ENCODE results near the gene CALCOCO2. TPM values are rescaled to one million over a fixed set of nuclear protein-coding genes. Genes with fewer than 3 reads are reported as not detected.

Gene CALCOCO2
- total RNA-seq, 1 donor from 2014 or later: 30.3 TPM

- H3K27me3 ChIP-seq (ENCODE audit: control insufficient read depth, insufficient read depth, low read length): peaks cover 2% of the 10 kb centered on the region
- FAIRE-seq (no peak), DNase-seq (ENCODE audit: low read depth) (no peak)
- TF ChIP-seq, protein P1, sequence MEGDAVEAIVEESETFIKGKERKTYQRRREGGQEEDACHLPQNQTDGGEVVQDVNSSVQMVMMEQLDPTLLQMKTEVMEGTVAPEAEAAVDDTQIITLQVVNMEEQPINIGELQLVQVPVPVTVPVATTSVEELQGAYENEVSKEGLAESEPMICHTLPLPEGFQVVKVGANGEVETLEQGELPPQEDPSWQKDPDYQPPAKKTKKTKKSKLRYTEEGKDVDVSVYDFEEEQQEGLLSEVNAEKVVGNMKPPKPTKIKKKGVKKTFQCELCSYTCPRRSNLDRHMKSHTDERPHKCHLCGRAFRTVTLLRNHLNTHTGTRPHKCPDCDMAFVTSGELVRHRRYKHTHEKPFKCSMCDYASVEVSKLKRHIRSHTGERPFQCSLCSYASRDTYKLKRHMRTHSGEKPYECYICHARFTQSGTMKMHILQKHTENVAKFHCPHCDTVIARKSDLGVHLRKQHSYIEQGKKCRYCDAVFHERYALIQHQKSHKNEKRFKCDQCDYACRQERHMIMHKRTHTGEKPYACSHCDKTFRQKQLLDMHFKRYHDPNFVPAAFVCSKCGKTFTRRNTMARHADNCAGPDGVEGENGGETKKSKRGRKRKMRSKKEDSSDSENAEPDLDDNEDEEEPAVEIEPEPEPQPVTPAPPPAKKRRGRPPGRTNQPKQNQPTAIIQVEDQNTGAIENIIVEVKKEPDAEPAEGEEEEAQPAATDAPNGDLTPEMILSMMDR (IDR thresholded peaks at IDR 0.05; ENCODE audit: insufficient read depth, low read length, severe bottlenecking): no peak
- no peak overlapping the region for H3K4me3 ChIP-seq (ENCODE audit: low read depth, low read length)
- H3K36me3 ChIP-seq (ENCODE audit: control insufficient read depth, insufficient read depth, low read length): no peaks in the 10 kb centered on the region
Observed at GRCh38 chr17:48873696-48874443, 43.0 kb downstream of the CALCOCO2 start.

GRCh38 chr17:48878920-48879898 lies 48.4 kb downstream of the CALCOCO2 start:
- DNase-seq (ENCODE audit: low read depth) (peak; percentile 55), FAIRE-seq (no peak)
- H3K4me3 ChIP-seq (ENCODE audit: low read depth, low read length): no peak overlapping the region
- H3K36me3 ChIP-seq (ENCODE audit: control insufficient read depth, insufficient read depth, low read length): no peaks in the 10 kb centered on the region
- H3K27me3 ChIP-seq (ENCODE audit: control insufficient read depth, insufficient read depth, low read length): no peaks in the 10 kb centered on the region
- TF ChIP-seq, protein P1 (IDR thresholded peaks at IDR 0.05; ENCODE audit: insufficient read depth, low read length, severe bottlenecking): peak; percentile 94

DNA sequence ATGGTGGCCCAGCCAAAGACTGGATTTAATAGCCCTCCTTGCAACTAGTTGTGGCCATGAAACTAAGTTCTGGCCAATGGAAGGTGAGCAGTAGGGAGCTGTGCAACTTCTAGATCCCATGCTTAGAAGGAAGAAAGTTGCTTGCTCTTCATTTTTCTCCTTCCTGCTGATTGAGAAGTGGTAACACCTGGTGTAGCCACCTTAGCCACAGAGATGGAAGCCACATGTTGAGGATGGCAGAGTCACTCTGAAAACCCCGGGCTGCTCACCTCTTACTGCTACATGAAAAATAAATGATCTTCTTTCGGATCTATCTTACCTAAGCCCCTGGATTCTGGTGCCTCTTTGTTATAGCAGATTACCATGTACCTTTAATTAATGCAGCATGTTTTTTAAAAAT lies 51.4 kb downstream of the CALCOCO2 start:
- Histone ChIP-seq H3K27me3 (ENCODE audit: control insufficient read depth, insufficient read depth, low read length) (no peaks in the 10 kb centered on the region), H3K4me3 (ENCODE audit: low read depth, low read length) (no peak overlapping the region), H3K36me3 (ENCODE audit: control insufficient read depth, insufficient read depth, low read length) (no peaks in the 10 kb centered on the region)
- TF ChIP-seq, protein P1 (IDR thresholded peaks at IDR 0.05; ENCODE audit: insufficient read depth, low read length, severe bottlenecking): no peak
- no peak for DNase-seq (ENCODE audit: low read depth)
- FAIRE-seq: no peak

- TF ChIP-seq, protein P1 (IDR thresholded peaks at IDR 0.05; ENCODE audit: insufficient read depth, low read length, severe bottlenecking): no peak
- no peaks in the 10 kb centered on the region for H3K27me3 ChIP-seq (ENCODE audit: control insufficient read depth, insufficient read depth, low read length)
- DNase-seq (ENCODE audit: low read depth) (no peak), FAIRE-seq (no peak)
- no peak overlapping the region for H3K4me3 ChIP-seq (ENCODE audit: low read depth, low read length)
- H3K36me3 ChIP-seq (ENCODE audit: control insufficient read depth, insufficient read depth, low read length): no peaks in the 10 kb centered on the region
Observed at GRCh38 chr17:48883171-48883570, 52.3 kb downstream of the CALCOCO2 start.

DNA sequence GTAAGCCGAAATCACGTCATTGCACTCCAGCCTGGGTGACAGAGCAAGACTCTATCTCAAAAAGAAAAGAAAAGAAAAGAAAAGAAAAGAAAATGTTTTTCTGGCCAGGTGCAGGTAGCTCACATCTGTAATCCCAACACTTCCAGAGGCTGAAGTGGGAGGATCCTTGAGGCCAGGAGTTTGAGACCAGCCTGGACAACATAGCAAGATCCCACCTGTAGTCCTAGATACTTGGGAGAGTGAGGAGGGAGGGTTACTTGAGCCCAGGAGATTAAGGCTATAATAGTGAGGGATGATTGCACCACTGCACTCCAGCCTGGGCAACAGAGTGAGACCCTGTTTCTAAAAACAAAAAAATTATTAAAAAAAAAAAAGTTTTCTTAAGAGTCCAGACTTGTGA lies 59.3 kb downstream of the CALCOCO2 start:
- no peak for DNase-seq (ENCODE audit: low read depth)
- TF ChIP-seq, protein P1 (IDR thresholded peaks at IDR 0.05; ENCODE audit: insufficient read depth, low read length, severe bottlenecking): no peak
- Histone ChIP-seq H3K4me3 (ENCODE audit: low read depth, low read length) (no peak overlapping the region), H3K36me3 (ENCODE audit: control insufficient read depth, insufficient read depth, low read length) (peaks cover 5% of the 10 kb centered on the region), H3K27me3 (ENCODE audit: control insufficient read depth, insufficient read depth, low read length) (no peaks in the 10 kb centered on the region)
- FAIRE-seq: no peak
